Measurements from ENCODE around the gene OR4A47. TPM values are rescaled to one million over a fixed set of nuclear protein-coding genes. Genes with fewer than 3 reads are reported as not detected.

OR4A47 gene
- polyA plus RNA-seq, 1 of the 3 experiments (the other 2 are of a cell fraction) = not detected

- ChIA-PET POLR2A (no interaction called here), CTCF (no interaction called here)
- Histone ChIP-seq H3K27me3 (ENCODE audit: insufficient read depth) (no peaks in the 10 kb centered on the region), H3K4me3 (ENCODE audit: low read depth in 2 of 2, low read length in 1 of 2) (no peak overlapping the region), H2AFZ (ENCODE audit: low read depth) (no peak overlapping the region), H3K4me2 (no peak overlapping the region), H3K9ac (no peak overlapping the region), H3K36me3 (replicated peaks in 1 of 2; ENCODE audit: control insufficient read depth in 1 of 2, insufficient read depth in 2 of 2, low read length in 1 of 2) (no peaks in the 10 kb centered on the region), H3K79me2 (ENCODE audit: insufficient read depth) (no peaks in the 10 kb centered on the region), H4K20me1 (ENCODE audit: insufficient read depth) (no peaks in the 10 kb centered on the region), H3K9me3 (no peaks in the 10 kb centered on the region), H3K4me1 (ENCODE audit: control insufficient read depth in 1 of 2, insufficient read depth in 2 of 2, low read depth in 1 of 2, low read length in 1 of 2) (no peaks in the 10 kb centered on the region), H3F3A (replicated peaks; ENCODE audit: insufficient read depth) (no peaks in the 10 kb centered on the region), H3K27ac (ENCODE audit: low read depth in 2 of 2, low read length in 1 of 2) (no peak overlapping the region), H3K9me2 (no peaks in the 10 kb centered on the region)
- TF ChIP-seq SIN3A (IDR thresholded peaks at IDR 0.05; ENCODE audit: borderline replicate concordance, low read depth, low read length) (no peak), POLR2AphosphoS5 (IDR thresholded peaks at IDR 0.05; ENCODE audit: low read depth, low read length) (no peak), TAF1 (IDR thresholded peaks at IDR 0.05; ENCODE audit: borderline replicate concordance, low read depth, low read length) (no peak), EZH2phosphoT487 (IDR thresholded peaks at IDR 0.05; ENCODE audit: borderline replicate concordance, low read depth) (no peak), JUND (IDR thresholded peaks at IDR 0.05) (no peak), SMC3 (IDR thresholded peaks at IDR 0.05; ENCODE audit: low read depth, low read length) (no peak), NFIC (IDR thresholded peaks at IDR 0.05; ENCODE audit: borderline replicate concordance) (no peak), YY1 (IDR thresholded peaks at IDR 0.05; ENCODE audit: low read depth) (no peak), MAX (IDR thresholded peaks at IDR 0.05; ENCODE audit: low read depth) (no peak), CHD2 (IDR thresholded peaks at IDR 0.05; ENCODE audit: low read length, partially characterized antibody) (no peak), REST (IDR thresholded peaks at IDR 0.05; ENCODE audit: low read depth, low read length) (no peak), GABPA (IDR thresholded peaks at IDR 0.05; ENCODE audit: low read depth) (no peak), MXI1 (IDR thresholded peaks at IDR 0.05; ENCODE audit: low read depth, low read length) (no peak), ELF1 (IDR thresholded peaks at IDR 0.05) (no peak), EP300 (IDR thresholded peaks at IDR 0.05; ENCODE audit: borderline replicate concordance in 1 of 2, low read depth in 1 of 2, low read length in 1 of 2) (no peak)
- 0% methylated on average over 2 of the region's 2 CpGs for WGBS (ENCODE audit: low lambda C conversion rate)
- no peak for DNase-seq
Observed at GRCh38 chr11:48538991-48539390, 50.4 kb downstream of the OR4A47 start.

Other genes with a start within 250 kb of the OR4A47 start
- not detected in 2 replicates for gene OR4X2, start 243.7 kb upstream of the OR4A47 start, polyA plus RNA-seq (2012; rRNA removed)
- not detected in 2 replicates for gene OR4X1, start 224.9 kb upstream of the OR4A47 start, polyA plus RNA-seq (2012; rRNA removed)
- gene OR4S1, start 182.6 kb upstream of the OR4A47 start, polyA plus RNA-seq (2012; rRNA removed) = not detected in 2 replicates
- not detected in 2 replicates for gene OR4C3, start 163.9 kb upstream of the OR4A47 start, polyA plus RNA-seq (2012; rRNA removed)
- not detected in 2 replicates for gene OR4C5, start 122.3 kb upstream of the OR4A47 start, polyA plus RNA-seq (2012; rRNA removed)

All from SK-N-SH (cell line).